HG02852 (cell line): ENCODE results near the gene NISCH.
A peak's percentile ranks its signal among the peaks of the same experiment; 100 is the strongest.

Source experiments
- ATAC-seq: cut with Tn5 transposase; IDR thresholded peaks from one replicate; pipeline ENCODE4 v1.9.1; 2021; ENCODE audit warnings: mild to moderate bottlenecking, moderate library complexity; ENCODE audit not compliant: unreplicated experiment

NISCH gene

DNA sequence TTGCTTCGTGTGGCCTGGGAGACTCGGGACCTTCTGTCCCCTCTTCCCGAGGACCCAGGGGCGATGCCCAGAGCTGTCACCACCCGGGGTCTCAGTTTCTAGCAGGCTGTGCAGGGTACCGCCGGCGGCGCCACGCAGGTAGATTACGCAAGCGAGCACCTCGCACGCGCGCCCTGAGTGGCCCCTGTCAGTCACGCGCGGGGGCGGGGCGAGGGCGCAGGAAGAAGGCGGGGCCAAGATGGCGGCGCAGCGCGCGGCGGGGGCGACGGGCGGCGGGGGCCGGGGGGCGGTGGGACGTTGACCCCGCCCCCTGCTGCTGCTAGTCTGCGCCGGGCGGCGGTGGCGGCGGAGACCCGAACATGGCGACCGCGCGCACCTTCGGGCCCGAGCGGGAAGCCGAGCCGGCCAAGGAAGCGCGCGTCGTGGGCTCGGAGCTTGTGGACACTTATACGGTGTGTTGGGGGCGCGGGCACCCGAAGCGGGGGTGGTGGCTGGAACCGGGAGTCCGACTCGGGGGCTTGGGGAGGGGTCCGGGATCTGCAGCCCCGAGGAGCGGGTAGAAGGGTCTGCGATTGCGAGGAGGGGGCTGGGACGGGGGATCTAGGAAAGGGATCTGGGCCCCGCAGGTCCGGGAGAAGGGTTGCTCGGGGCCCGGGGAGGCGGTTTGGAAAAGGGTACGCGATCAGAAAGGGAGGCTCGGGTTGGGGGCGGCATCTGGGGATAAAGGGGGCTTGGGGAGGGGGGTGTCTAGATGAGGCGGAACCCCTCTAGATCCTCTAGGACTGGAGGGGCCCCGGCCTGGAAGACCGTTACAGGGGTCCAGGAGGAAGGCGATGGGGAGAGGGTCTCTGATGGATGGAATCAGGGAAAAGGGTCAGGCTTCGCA, at the start of gene NISCH:
TSS of gene NISCH (plus strand) at position 322 of the 886 bp plus-strand sequence. CDS start at position 360, 38 bp downstream.
- ATAC-seq: peak; percentile 77

DNA sequence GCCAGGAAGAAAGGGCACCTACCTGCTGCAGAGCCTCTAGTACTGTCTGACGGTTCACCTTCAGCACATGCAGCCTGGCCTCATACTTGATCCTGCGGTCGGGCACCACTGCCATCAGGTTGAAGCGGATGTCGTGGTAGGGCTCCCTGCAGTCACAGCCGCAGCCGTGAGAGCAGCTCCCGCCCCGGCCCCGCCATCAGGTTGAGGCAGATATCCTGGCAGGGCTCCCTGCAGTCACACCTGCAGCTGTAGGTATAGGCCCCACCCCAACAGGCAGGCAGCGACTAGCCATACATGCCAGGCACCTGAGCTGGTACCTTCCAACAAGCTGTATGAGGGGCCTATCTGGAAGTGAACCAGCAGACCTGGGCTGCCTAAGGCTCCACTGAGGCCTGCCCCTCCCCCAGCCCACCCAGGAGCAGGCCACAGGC, 49.2 kb upstream of the NISCH start:
- ATAC-seq: no peak

DNA sequence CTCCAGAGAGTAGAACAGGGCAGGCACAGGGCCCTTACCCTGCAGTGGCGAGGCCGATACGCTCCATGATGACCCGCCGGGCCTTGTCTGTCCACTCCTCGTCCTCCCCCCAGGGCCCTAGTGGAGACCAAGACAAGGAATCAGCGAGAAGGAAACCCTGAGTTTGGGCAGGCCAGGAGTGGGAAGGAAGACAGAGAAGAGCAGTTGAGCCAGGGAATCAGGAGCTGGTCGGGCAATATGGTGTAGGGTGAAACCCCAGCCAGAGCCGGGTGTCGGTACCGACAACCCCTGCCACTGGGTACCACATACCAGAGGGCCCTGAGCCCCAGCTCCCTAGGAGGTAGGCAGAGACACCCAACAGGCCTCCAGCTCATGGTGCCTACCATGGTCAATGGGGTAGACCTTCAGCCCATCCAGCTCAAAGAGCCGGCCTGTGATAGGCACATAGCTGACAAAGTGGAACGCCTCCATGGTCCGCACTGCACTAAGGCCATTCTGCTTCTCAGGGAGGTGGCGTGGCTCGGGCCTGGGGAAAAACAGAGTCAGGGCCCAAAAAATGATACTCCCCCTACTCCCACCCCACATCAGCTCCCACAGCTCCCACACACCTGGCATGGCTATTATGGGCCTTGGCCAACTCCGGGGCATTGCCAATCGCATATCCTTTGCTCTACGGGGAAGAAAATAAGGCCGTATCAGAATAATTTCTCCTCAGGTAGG, 48.5 kb upstream of the NISCH start:
- ATAC-seq: no peak

DNA sequence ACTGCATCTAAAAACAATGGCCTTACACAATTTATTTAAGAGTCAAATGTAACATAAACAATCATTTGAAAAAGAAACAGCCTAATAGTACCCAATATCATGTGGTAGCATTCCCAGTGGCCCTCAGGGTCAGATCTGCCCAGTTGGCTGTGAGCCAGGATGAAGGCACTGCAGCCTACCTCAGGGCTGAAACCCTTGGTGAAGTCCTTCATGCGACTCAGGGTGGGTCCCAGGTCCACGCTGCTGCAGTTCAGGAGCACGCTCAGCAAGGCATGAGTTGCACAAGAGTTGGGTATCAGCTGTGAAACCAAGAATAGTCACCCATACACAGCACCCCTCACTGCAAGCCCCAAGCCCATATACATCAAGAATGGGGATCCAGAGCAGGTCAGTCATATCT, 47.6 kb upstream of the NISCH start:
- no peak for ATAC-seq

DNA sequence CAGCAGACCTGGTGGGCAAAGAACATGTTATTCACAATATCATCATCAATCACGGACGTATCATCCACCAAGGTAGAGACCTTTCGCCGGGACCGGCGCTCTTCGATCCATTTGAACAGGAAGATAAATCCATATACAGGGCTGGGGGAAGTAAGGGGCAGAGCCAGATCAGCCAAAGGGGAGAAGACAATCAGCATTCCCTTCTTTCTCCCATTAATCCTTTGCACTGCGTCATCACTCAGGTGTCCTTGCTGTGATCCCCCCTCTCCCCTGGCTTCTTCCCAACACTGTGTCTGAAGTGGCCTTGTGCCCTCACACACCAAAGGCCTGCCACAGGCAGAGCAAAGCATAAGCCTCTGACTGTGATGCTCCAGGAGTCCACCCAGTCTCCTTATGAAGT, 46.9 kb upstream of the NISCH start:
- ATAC-seq: no peak

DNA sequence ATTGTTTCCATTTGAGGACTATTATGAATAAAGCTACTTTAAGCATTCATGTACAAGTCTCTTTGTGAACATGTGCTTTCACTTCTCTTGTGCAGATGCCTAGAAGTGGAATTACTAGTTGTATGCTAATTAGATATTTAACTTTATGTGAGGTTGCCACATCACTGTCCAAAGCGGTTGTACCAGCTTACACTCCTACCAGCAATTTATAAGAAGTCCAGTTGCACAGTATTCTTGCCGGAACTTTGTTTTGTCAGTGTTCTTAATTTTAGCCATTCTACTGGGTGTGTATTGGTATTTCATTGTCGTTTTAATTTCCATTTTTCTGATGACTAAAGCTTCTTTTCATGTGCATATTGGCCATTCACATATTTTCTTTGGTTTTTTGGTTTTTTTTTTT, 39.6 kb upstream of the NISCH start:
- ATAC-seq: no peak

DNA sequence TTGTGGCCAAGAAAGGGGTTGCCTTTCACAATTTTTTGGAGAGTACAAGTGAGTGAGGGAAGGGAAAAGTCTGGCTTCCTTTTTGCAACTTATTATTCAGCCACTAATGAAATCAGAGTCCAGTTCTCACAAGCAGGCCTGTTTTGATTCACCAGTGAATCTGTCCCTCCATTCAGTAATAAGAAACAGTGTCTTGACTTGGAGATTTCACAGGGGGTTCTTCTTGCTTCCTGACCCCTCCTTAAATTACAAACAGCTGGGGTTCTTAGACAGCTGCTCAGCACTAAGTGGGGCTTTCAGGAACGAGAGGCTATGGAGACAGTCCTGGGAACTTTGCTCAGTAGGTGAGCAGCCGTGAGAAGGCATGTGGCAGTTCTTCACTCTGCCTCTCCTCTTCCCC, 35.0 kb upstream of the NISCH start:
- no peak for ATAC-seq

DNA sequence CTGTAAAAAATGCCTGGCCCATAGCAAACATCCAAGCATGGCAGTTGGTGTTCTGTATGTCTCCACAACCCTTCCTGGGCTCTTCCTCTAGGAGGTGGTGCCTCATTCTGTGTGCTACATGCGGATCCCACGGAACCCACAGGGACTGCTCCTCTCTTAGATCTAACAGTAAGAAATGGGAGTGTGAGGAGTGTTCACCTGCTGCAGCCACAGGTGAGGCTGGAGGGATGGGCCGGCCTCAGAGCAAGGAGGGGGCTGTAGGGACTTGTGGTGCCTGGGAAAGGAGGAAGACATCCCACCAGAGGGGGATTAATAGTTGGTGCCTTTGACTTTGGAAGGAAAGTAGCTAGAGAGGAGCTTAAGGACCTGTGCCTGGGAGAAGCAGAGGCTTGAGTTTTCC, 32.7 kb upstream of the NISCH start:
- ATAC-seq: no peak

DNA sequence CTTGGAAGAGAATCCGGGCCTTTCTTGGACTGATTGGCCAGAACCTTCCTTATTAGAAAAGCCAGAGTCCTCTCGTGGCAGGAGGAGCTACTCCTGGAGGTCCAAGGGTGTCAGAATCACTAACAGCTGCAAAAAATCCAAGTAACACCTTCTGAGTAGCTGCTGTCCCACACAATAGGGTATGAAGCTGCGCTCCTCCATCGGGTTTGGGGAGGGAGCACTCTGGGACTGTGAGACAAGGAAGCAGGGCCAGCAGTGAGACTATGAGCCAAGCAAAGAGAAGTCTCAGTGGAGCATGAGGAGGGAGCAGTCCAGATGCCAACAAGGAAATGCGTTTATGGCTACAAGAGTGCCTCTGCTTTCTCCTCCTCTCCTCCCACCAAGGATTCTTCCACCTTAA, 32.2 kb upstream of the NISCH start:
- no peak for ATAC-seq

DNA sequence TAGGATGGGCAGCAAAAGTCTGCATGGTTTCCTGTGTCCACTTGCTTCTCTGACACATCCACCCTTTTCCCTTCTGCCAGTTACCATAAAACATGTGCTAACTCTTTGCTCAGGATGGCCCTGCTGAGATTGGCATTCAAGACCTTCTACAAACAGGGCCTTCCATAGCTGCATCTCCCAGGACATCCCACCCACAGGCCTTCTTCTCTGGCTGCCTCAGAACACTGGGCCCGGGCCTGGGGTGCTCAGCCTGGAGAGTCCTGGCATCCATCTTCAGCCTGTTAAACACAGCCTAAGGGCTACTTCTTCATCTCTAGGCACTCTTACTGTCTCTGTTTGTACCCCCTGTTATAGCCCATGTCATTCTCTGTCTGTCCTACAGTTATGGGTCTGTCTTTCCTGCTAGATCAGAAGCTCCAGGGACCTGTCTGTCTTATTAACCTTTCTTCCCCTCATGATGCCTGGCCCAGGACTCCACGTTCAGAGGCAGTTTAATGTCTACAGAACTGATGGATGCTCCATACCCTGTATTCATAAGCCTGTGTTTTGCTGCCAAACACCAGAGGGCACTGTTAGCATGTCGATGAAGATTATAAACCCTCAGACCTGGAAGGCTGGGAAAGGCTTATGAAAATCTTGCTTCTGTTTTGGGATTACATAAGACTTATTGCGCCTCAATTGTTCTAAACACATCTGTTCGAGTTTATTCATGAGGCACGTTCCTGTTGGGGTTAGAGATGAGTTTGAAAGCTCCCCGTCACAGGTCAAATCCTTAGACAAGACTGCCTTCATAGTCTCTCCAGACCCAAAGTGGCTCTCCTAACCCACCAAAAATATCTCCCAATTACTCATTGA, 27.0 kb upstream of the NISCH start:
- no peak for ATAC-seq

DNA sequence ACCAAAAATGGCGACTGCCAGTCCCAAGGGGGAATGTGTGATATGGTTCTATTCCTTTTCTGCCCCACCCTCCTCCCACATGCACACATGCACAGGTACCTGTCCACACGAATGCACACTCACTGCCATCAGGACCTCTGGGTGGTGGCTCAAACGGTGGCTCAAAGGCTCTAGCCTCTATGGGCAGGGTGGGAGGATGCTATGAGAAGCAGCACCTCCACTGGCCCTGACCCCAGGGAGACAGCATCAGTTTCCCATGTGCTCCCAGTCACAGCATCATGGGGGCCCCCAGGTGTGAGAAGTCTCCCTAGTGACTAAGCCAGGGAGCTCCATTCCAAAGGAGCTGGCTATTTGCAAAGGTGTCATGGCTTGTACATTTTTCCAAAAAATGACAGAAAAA, 26.4 kb upstream of the NISCH start:
- no peak for ATAC-seq

DNA sequence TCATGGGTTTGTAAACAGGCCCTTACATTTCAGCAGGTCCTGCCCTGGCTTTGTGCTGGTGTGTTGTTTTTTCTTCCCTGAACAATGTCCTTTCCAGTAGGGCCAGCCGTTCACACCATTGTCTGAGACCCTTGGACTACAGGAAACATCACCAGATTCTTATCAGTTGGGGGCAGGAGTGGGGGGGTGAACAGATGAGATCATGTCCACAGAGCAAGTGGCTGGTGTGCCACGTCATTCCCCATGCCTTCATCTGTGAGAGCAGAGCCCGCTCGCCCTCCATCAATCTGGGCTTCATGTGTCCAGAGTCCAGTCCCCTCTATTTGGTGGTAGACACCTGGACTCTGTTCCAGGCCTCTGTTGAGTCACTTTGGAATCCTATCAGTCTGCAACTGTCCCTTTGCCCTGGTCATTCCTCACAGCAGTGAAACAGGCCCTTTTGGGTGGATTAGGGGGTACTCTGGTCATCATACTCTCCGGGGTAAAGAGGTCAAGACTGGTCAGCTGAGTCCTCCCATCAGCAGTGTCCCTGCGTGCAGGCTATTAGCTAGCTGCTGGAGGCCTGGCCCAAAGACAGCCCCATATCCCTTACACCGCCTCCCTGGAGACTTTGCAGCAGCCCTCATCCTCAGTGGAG, 25.5 kb upstream of the NISCH start:
- ATAC-seq: no peak

DNA sequence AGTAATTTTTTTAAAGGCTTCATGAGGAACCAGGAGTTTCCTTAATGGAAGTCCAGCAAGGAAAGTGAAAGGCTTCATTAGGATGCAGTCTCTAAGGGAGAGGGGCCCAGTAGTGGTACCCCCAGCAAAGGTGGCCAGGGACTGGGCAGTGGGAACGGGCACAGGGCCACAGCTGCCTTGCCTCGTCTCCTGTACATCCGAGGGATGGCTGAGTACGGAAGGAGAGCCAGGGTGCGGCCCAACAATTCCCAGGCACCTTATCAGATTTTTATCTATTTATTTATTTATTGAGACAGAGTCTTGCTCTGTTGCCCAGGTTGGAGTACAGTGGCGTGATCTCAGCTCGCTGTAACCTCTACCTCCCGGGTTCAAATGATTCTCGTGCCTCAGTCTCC, 25.0 kb upstream of the NISCH start:
- ATAC-seq: no peak

DNA sequence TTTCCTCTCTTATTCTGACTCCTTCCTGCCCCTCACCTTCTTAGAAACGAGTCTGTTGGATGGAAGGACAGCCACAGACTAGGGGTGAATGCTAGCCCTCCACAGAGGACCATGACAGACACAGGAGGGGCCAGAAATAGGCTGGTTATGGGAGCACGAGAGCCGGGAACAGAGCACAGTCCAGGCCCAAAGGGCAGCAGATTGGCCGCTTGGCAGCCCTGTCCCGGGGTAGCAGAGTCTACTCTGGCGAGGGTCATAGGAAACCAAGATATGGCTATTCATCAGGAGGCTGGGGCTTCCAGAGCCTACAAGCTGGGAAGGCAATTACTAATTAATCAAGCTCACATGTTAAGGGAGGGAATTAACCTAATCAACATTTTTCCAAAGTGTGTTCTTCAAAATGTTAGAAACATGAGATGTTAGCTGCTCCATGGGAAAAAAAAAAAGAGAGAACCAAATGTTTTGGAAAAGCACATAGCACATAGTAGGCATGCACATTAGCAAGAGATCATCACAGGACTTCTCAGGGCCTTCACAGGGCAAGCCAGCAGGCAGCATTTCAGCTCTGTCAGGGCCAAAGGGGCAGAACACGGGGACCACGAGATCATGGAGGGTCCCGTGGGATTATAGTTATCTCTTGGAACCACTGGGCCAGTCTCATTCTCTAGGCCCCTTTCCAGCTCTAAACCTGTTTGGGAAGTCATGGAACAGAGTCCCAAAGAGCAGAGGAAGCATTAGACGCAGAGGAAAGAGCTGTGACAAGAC, 23.8 kb upstream of the NISCH start:
- no peak for ATAC-seq

DNA sequence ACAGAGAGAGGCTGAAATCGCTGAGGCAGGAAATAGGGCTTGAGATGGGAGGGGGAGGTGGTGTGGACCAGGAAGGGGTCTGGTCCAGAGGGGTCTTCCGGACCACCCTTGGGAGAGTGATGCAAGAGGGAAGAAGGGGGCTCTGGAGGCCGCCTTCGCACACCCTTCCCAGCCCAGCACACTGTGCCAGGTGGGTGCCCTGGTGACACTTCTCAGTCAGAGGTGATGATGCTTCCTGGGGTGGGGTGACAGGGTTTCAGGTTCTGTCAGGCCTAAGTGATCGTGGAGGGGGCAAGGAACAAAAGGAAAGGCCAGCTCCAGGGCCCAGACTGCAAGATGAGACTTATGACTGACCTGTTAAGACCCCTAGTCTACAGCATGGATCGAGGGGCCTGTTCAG, 23.2 kb upstream of the NISCH start:
- no peak for ATAC-seq

DNA sequence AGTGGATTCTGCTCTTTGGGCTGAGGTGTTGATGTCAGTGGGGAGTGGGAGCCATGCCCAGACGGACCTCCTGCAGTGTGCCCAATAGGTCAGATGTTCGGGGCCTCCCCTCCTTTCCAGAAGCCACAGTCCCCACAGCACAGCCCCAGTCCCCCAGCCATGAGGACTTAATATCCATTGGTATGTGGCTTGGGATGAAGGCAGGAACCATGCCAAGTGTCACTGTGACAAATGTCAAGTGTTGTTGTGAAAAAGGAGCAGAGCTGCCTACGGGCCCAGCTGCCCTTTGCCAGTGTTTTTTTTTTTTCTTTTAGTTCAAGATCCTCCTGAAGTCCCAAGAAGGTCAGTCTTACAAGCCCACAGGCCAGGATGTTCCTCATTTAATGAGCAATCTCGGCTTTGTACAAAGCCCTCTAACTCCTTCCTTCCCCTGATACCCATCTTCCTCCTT, 22.7 kb upstream of the NISCH start:
- ATAC-seq: no peak

DNA sequence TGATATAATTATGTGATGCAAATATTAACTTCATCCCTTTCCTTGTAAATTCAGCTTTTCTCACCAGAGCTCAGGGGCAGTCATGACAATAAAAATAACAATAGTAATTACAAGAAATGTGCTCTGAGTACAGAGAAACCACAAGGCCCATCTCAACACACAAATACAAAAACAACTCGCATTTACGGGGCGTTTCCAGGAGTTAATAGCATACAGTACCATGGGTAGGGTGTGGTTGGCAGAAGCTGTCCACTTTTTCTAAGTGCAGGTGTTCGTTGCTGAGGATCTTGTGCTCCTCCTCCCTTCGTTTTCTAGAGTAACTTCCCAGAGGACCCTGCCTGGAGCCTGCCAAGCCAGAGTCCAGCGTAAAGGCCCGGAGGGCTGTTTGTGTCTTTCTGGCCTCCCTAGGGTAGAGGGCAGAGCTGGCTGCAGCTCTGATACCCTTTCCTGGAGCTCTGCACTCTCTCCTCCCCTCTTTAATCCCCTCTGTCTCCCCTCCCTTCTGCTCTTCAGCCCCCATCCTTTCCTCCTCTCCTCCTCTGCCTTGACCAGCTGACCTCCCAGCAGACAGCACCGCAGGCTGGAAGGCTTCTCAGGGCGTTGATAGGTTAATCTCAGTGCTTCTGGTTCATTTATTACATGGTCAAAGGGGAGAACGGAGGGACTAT, 21.9 kb upstream of the NISCH start:
- no peak for ATAC-seq

DNA sequence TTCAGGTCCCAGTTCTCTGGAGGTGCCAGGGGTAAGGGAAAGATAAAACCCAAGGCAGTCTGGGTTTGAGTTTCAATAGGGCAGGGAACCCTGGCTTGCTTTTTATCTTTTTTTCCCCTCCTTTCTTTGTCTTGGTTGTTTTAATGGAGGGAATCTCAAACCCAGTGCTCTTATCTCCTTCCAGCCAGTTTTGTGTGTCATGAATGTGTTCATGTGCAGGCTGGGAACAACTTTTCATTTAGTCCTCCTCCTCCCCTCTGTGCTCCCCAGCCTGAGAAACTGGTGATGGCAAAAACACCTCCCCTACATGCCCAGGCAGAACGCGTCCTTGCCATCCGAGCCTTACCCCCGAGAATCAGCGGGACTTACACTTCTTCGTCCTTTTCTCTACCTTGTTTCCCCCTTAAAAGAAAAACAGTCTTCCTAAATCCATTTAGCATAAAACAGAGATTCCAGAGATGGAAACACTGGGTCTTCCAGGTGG, 21.4 kb upstream of the NISCH start:
- no peak for ATAC-seq

DNA sequence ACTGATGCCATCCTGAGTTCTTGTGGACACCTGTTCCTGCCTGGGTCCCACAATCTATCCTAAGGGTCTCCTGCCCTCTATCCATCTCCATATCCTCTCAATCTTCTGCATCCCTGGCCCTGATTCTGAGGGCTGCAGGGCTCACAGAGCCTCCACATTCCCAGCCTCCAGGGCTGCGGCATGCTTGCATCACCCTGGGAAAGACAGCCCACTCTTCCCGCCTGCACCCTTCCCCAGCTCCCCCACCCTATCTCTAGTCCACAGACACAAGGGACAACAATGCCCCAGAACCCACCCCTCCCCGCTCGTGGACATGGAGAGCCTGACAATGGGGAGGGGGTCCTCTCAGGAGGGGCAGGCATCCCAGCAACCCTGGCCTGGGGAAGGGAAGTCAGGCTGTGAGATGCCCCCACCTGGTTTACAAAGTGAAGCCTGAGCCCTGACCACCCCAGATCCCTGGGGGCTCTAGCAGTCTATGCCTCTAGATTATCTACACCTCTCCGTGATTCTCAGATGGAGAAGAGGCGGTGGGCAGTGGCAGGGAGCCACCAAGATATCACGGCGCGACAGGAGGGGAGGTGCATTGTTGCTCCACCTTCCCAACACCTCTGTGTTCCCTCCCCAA, 20.8 kb upstream of the NISCH start:
- no peak for ATAC-seq
